Measurements from ENCODE around the gene FGFR2. TPM values are rescaled to one million over a fixed set of nuclear protein-coding genes. Genes with fewer than 3 reads are reported as not detected.

The FGFR2 gene
- total RNA-seq, 1 experiment from 2014 or later = 19.7 TPM

- Histone ChIP-seq H3K27me3 (ENCODE audit: insufficient read depth, low read length) (no peaks in the 10 kb centered on the region), H2AFZ (ENCODE audit: low read depth, low read length, poor library complexity, severe bottlenecking) (no peak overlapping the region), H3K9me2 (ENCODE audit: insufficient read depth) (no peaks in the 10 kb centered on the region), H3K4me1 (ENCODE audit: control insufficient read depth in 1 of 2, insufficient read depth in 2 of 2, low read length in 2 of 2) (no peaks in the 10 kb centered on the region), H3K9me3 (ENCODE audit: control insufficient read depth in 1 of 2, insufficient read depth in 1 of 2, low read depth in 1 of 2, low read length in 2 of 2) (no peaks in the 10 kb centered on the region), H3K79me2 (ENCODE audit: insufficient read depth, low read length) (no peaks in the 10 kb centered on the region), H3K36me3 (ENCODE audit: control insufficient read depth in 1 of 2, insufficient read depth in 2 of 2, low read length in 2 of 2) (no peaks in the 10 kb centered on the region), H3K4me2 (ENCODE audit: low read length) (no peak overlapping the region), H3K9ac (ENCODE audit: low read length) (no peak overlapping the region), H3K4me3 (replicated peaks in 1 of 2; ENCODE audit: low read depth in 1 of 2, low read length in 2 of 2) (no peak overlapping the region), H4K20me1 (ENCODE audit: insufficient read depth) (no peaks in the 10 kb centered on the region), H3K27ac (ENCODE audit: low read depth, low read length) (no peak overlapping the region)
- intact Hi-C loops (cut with micrococcal nuclease) = no loop called here
- ChIA-PET POLR2A (no interaction called here), RAD21 (ENCODE audit: low non-redundant PET in 1 of 2, low total read pairs in 2 of 2, uncharacterized antibody in 2 of 2, unreplicated experiment in 2 of 2) (no interaction called here), CTCF (no interaction called here)
- no peak for DNase-seq (ENCODE audit: low read depth, low spot score)
- no peak for ATAC-seq
- TF ChIP-seq TCF7L2 (IDR thresholded peaks at IDR 0.05; ENCODE audit: borderline replicate concordance, extremely low read depth, insufficient read depth, insufficient read length) (no peak), MAX (IDR thresholded peaks at IDR 0.05) (no peak), EZH2 (IDR thresholded peaks at IDR 0.05) (no peak), SP1 (IDR thresholded peaks at IDR 0.05; ENCODE audit: low read depth) (no peak), ZFX (IDR thresholded peaks at IDR 0.05) (no peak), JUND (IDR thresholded peaks at IDR 0.05) (no peak), CBX3 (IDR thresholded peaks at IDR 0.05; ENCODE audit: low read depth) (no peak), EGR1 (IDR thresholded peaks at IDR 0.05; ENCODE audit: low read depth) (no peak), ZBTB33 (IDR thresholded peaks at IDR 0.05; ENCODE audit: extremely low read depth, insufficient replicate concordance, low read length) (no peak)
- BruUV-seq (replicated peaks) = no TSS peak
Measured at GRCh38 chr10:121526801-121527221, 71.4 kb downstream of the FGFR2 start.
